H1 (cell line): Measurements from ENCODE around the gene ARL3. TPM values are rescaled to one million over a fixed set of nuclear protein-coding genes. Genes with fewer than 3 reads are reported as not detected.

Experiments used
- CTCF ChIA-PET: fragments of 300-600 bp; sonication (Branson Sonifier 250); formaldehyde crosslinking; loops from one replicate; lab custom pipeline; 2021; ENCODE audit not compliant: partially characterized antibody; lab: Charles Lee
- POLR2A ChIA-PET: fragments of 300-600 bp; sonication (Branson Sonifier 250); formaldehyde crosslinking; loops from one replicate; lab custom pipeline; 2021; ENCODE audit warnings: inconsistent platforms; ENCODE audit not compliant: partially characterized antibody; lab: Charles Lee
- DNase-seq, 2 experiments: peaks; one replicate each; pipeline versions ENCODE4 v3.0.0 to v3.0.0-alpha.2; 2010 to 2022; ENCODE audit warnings: low spot score in 2 of 2, low read depth in 1 of 2, mixed read lengths in 1 of 2
- FAIRE-seq: peaks from 2 replicates; lab custom pipeline; 2011; peaks lifted over from hg19 to GRCh38; lab: Jason Lieb, UNC
- H2AFZ ChIP-seq: 2 replicates; pipeline ENCODE4 v1.8.1; 2012; ENCODE audit warnings: low read length, inconsistent platforms
- H2AK5ac ChIP-seq: 2 replicates; pipeline ENCODE4 v1.6.1; 2013; ENCODE audit warnings: low read depth, low read length
- H2BK120ac ChIP-seq: replicated peaks from 2 replicates; pipeline ENCODE3; 2013; ENCODE audit warnings: low read depth, low read length, inconsistent platforms
- H2BK12ac ChIP-seq: 2 replicates; pipeline ENCODE4 v1.6.1; 2013; ENCODE audit warnings: low read depth, low read length
- H2BK15ac ChIP-seq: 2 replicates; pipeline ENCODE4 v1.6.1; 2013; ENCODE audit warnings: low read length
- H2BK20ac ChIP-seq: 2 replicates; pipeline ENCODE4 v1.6.1; 2013; ENCODE audit warnings: low read length
- H2BK5ac ChIP-seq: 2 replicates; pipeline ENCODE4 v1.6.1; 2013; ENCODE audit warnings: low read depth, low read length
- H3K14ac ChIP-seq: 2 replicates; pipeline ENCODE4 v1.6.1; 2013; ENCODE audit warnings: inconsistent platforms; ENCODE audit not compliant: insufficient read length
- H3K18ac ChIP-seq: 2 replicates; pipeline ENCODE4 v1.6.1; 2013; ENCODE audit warnings: low read length; ENCODE audit errors: extremely low read depth
- H3K23ac ChIP-seq: 2 replicates; pipeline ENCODE4 v1.6.1; 2013; ENCODE audit warnings: inconsistent platforms; ENCODE audit not compliant: insufficient read length
- H3K23me2 ChIP-seq: 2 replicates; pipeline ENCODE4 v1.6.1; 2013; ENCODE audit warnings: low read depth, low read length
- H3K27ac ChIP-seq: 2 replicates; pipeline ENCODE4 v1.6.1; 2011; ENCODE audit warnings: low read depth, low read length, inconsistent platforms
- H3K27me3 ChIP-seq, 4 experiments: replicated peaks in 1 of 4; 1 replicate in 1 of 4; 2 replicates in 3 of 4; pipeline versions ENCODE4 v1.6.1 to v1.8.1; 2011 to 2013; ENCODE audit warnings: low read length in 3 of 4, mild to moderate bottlenecking in 3 of 4, inconsistent platforms in 2 of 4, mixed read lengths in 2 of 4, moderate library complexity in 1 of 4; ENCODE audit not compliant: control insufficient read depth in 3 of 4, insufficient read depth in 3 of 4; ENCODE audit errors: extremely low read depth in 1 of 4
- H3K36me3 ChIP-seq, 4 experiments: 2 replicates each; pipeline versions ENCODE4 v1.6.1 to v1.8.1; 2011 to 2013; ENCODE audit warnings: mild to moderate bottlenecking in 4 of 4, low read length in 3 of 4, moderate library complexity in 2 of 4, control low read depth in 1 of 4, inconsistent platforms in 1 of 4; ENCODE audit not compliant: insufficient read depth in 4 of 4, control insufficient read depth in 2 of 4
- H3K4ac ChIP-seq: replicated peaks from 2 replicates; pipeline ENCODE3; 2013; ENCODE audit warnings: low read length, low read depth, mixed read lengths, inconsistent platforms; ENCODE audit not compliant: insufficient read length
- H3K4me1 ChIP-seq, 4 experiments: replicated peaks in 1 of 4; 1 replicate in 1 of 4; 2 replicates in 3 of 4; pipeline versions ENCODE4 v1.6.1 to v1.8.1; 2011 to 2013; ENCODE audit warnings: low read length in 3 of 4, inconsistent platforms in 2 of 4, mixed read lengths in 1 of 4; ENCODE audit not compliant: insufficient read depth in 4 of 4, control insufficient read depth in 3 of 4
- H3K4me2 ChIP-seq, 2 experiments: 2 replicates each; pipeline versions ENCODE4 v1.6.1 to v1.8.1; 2011 to 2013; ENCODE audit warnings: low read depth in 2 of 2, low read length in 2 of 2, control low read depth in 1 of 2, inconsistent platforms in 1 of 2, mild to moderate bottlenecking in 1 of 2; ENCODE audit not compliant: insufficient read depth in 1 of 2
- H3K4me3 ChIP-seq, 4 experiments: fragments of 200-600, 300-600 bp in 1 of 4; sonication (generic), shearing (Covaris generic), sonication (Bioruptor Twin) in 1 of 4; 2 replicates each; pipeline versions ENCODE4 v1.5.1 to v1.8.1; 2011 to 2016; ENCODE audit warnings: low read length in 4 of 4, low read depth in 3 of 4, control low read depth in 2 of 4, inconsistent platforms in 2 of 4, mild to moderate bottlenecking in 2 of 4, mixed read lengths in 1 of 4, moderate library complexity in 1 of 4; ENCODE audit not compliant: insufficient read depth in 2 of 4; ENCODE audit errors: extremely low read depth in 1 of 4
- H3K56ac ChIP-seq: replicated peaks from 2 replicates; pipeline ENCODE3; 2013; ENCODE audit warnings: low read depth, mild to moderate bottlenecking, mixed read lengths, low read length, inconsistent platforms; ENCODE audit not compliant: insufficient read length
- H3K79me1 ChIP-seq: 2 replicates; pipeline ENCODE4 v1.6.1; 2013; ENCODE audit warnings: low read depth, low read length, control low read depth
- H3K79me2 ChIP-seq, 2 experiments: 2 replicates each; pipeline versions ENCODE4 v1.6.1 to v1.8.1; 2012 to 2013; ENCODE audit warnings: low read length in 2 of 2, mild to moderate bottlenecking in 2 of 2, inconsistent platforms in 1 of 2; ENCODE audit not compliant: insufficient read depth in 2 of 2, control insufficient read depth in 1 of 2
- H3K9ac ChIP-seq, 4 experiments: replicated peaks in 1 of 4; 1 replicate in 1 of 4; 2 replicates in 3 of 4; pipeline versions ENCODE4 v1.6.1 to v1.8.1; 2011 to 2013; ENCODE audit warnings: low read depth in 3 of 4, low read length in 3 of 4, control low read depth in 2 of 4, mild to moderate bottlenecking in 2 of 4, moderate library complexity in 2 of 4, inconsistent platforms in 1 of 4; ENCODE audit errors: extremely low read depth in 1 of 4
- H3K9me3 ChIP-seq, 2 experiments: 2 replicates each; pipeline versions ENCODE4 v1.6.1 to v1.8.1; 2012 to 2013; ENCODE audit warnings: mild to moderate bottlenecking in 2 of 2, moderate library complexity in 2 of 2, control low read depth in 1 of 2, inconsistent platforms in 1 of 2, low read depth in 1 of 2, low read length in 1 of 2, mixed read lengths in 1 of 2; ENCODE audit not compliant: insufficient read depth in 2 of 2
- H4K20me1 ChIP-seq, 2 experiments: replicated peaks in 1 of 2; 2 replicates each; pipeline versions ENCODE3 to v1.8.1; 2011 to 2013; ENCODE audit warnings: inconsistent platforms in 2 of 2, low read length in 2 of 2, mild to moderate bottlenecking in 1 of 2; ENCODE audit not compliant: insufficient read depth in 2 of 2, control insufficient read depth in 1 of 2
- H4K5ac ChIP-seq: 2 replicates; pipeline ENCODE4 v1.6.1; 2013; ENCODE audit warnings: low read length, low read depth, mixed read lengths, inconsistent platforms; ENCODE audit not compliant: insufficient read length
- H4K8ac ChIP-seq: 2 replicates; pipeline ENCODE4 v1.8.0; 2013; ENCODE audit warnings: mild to moderate bottlenecking, moderate library complexity, low read length, inconsistent platforms; ENCODE audit not compliant: insufficient read depth; ENCODE audit errors: extremely low read depth
- H4K91ac ChIP-seq: replicated peaks from 2 replicates; pipeline ENCODE3; 2013; ENCODE audit warnings: low read length, mixed read lengths, inconsistent platforms; ENCODE audit not compliant: insufficient read length
- EP300 ChIP-seq, 2 experiments: IDR thresholded peaks; 1 replicate in 1 of 2; 2 replicates in 1 of 2; pipeline ENCODE4 v1.6.1; 2011 to 2012; ENCODE audit warnings: low read depth in 2 of 2, low read length in 2 of 2, mild to moderate bottlenecking in 2 of 2, borderline replicate concordance in 1 of 2, inconsistent platforms in 1 of 2, moderate library complexity in 1 of 2
- KDM1A ChIP-seq: fragments of 200-600, 300-600 bp; sonication (generic); IDR thresholded peaks from 2 replicates; pipeline ENCODE4 v1.7.1; 2016; ENCODE audit warnings: mild to moderate bottlenecking, low read length, borderline replicate concordance
- SIN3A ChIP-seq, 2 experiments: IDR thresholded peaks in 1 of 2; conservative IDR thresholded peaks in 1 of 2; 2 replicates each; pipeline ENCODE4 v1.6.1; 2011 to 2012; ENCODE audit warnings: low read length in 2 of 2, improper control_type of control experiment in 1 of 2, low read depth in 1 of 2, mild to moderate bottlenecking in 1 of 2
- TCF12 ChIP-seq: IDR thresholded peaks from 2 replicates; pipeline ENCODE4 v1.6.1; 2011; ENCODE audit warnings: low read depth, mild to moderate bottlenecking, low read length
- WGBS, 2 experiments: shearing (Covaris generic) in 1 of 2; methylation state at CpG; one replicate each; pipeline versions ENCODE4 v1.1.6 to v1.1.7; 2013 to 2015; ENCODE audit warnings: low lambda C conversion rate in 2 of 2, mixed read lengths in 2 of 2, inconsistent platforms in 1 of 2, low coverage in 1 of 2, missing lambda C conversion rate in 1 of 2; ENCODE audit not compliant: insufficient replicate concordance in 2 of 2, insufficient coverage in 1 of 2, insufficient read length in 1 of 2; ENCODE audit errors: extremely low coverage in 1 of 2, missing lambda C conversion rate in 1 of 2; 5-methylcytosine and 5-hydroxymethylcytosine counted together
- polyA plus RNA-seq, 7 experiments: library from polyadenylated mRNA; depleted of rRNA in 3 of 7; stranded (reverse) in 5 of 7; unstranded in 2 of 7; fragments of >200 nt in 5 of 7; fragments of 200-250 nt in 2 of 7; gene quantifications; 1 replicate in 5 of 7; 2 replicates in 1 of 7; 4 replicates in 1 of 7; pipeline versions ENCODE4 v1.2.1 to v1.2.3, GENCODE V29; 2011 to 2013; ENCODE audit warnings: missing spikeins in 2 of 7, mixed read lengths in 2 of 7
- total RNA-seq: library from RNA; stranded (reverse); fragmentation: NEBNext Ultra II Directional; extraction: Animal tissue kit (Norgen Biotek cat#: 25700); gene quantifications from 2 replicates; pipeline ENCODE4 v1.2.1, GENCODE V29; 2021

The ARL3 gene
- total and polyA plus RNA-seq, 2 of the 8 experiments (the other 6 are each of a cell fraction or from before 2014, with no cell fraction given) = 8.8 to 16.2 TPM

GRCh38 chr10:102735065-102735562 is 20.9 kb upstream of the ARL3 start:
- Histone ChIP-seq H3K79me2 (no peaks in the 10 kb centered on the region), H3K79me1 (no peaks in the 10 kb centered on the region), H3K4me3 (no peak overlapping the region), H2AFZ (no peak overlapping the region), H4K20me1 (no peaks in the 10 kb centered on the region), H3K56ac (no peak overlapping the region), H3K23ac (no peak overlapping the region), H3K9ac (no peak overlapping the region), H2BK120ac (no peak overlapping the region), H3K27ac (no peak overlapping the region), H3K23me2 (no peaks in the 10 kb centered on the region), H4K5ac (no peak overlapping the region), H4K91ac (no peak overlapping the region), H3K4me2 (no peak overlapping the region), H2BK20ac (no peak overlapping the region), H2BK15ac (no peak overlapping the region), H2BK5ac (peak overlapping the region; percentile 81), H3K9me3 (no peaks in the 10 kb centered on the region), H3K27me3 (no peaks in the 10 kb centered on the region), H3K36me3 (peaks cover 17 to 56% (median 35%) of the 10 kb centered on the region in 4 experiments), H3K14ac (no peak overlapping the region), H2AK5ac (peak overlapping the region; percentile 4; the same call in 1 of the 2 replicates), H2BK12ac (no peak overlapping the region; the same call in 1 of the 2 replicates), H4K8ac (no peak overlapping the region), H3K4me1 (peaks cover 0 to 3% (median 2%) of the 10 kb centered on the region in 4 experiments; a peak in 3 of 7 replicates), H3K18ac (peak overlapping the region; percentile 32), H3K4ac (no peak overlapping the region)
- POLR2A ChIA-PET = interaction anchor here (1.1 to 2.3 kb wide), 3 partner anchors 8 to 10 kb away, joined by 4 to 5 read pairs (median 5); partner anchors contain the start of gene WBP1L
- CTCF ChIA-PET = interaction anchor here (1.0 to 1.4 kb wide), 2 partner anchors 15 to 183 kb away, joined by 4 to 6 read pairs; partner anchors contain the start of gene CNNM2
- TF ChIP-seq TCF12 = no peak
- peak; percentile 83; the same call in 1 of the 2 replicates for TF ChIP-seq KDM1A
- no peak for TF ChIP-seq SIN3A (conservative IDR thresholded peaks at IDR 0.05 in 1 of 2, IDR thresholded peaks at IDR 0.05 in 1 of 2; ENCODE audit: low read depth in 1 of 2, low read length in 2 of 2)
- TF ChIP-seq EP300 (IDR thresholded peaks at IDR 0.05; ENCODE audit: borderline replicate concordance in 1 of 2, low read depth in 2 of 2, low read length in 2 of 2) = no peak
- no peak for FAIRE-seq
- WGBS, 2 experiments = 78% methylated on average over 8 of the region's 9 CpGs; no CpG with 5 or more reads in 1 of the 2 experiments
- DNase-seq = no peak
